IMR-90 (cell line): ENCODE results near the gene C10orf90. TPM values are rescaled to one million over a fixed set of nuclear protein-coding genes. Genes with fewer than 3 reads are reported as not detected.

ENCODE experiments used
- ATAC-seq: fragments of 200-7000 bp; cut with Tn5 transposase; 2 replicates; pipeline ENCODE4 v1.9.1; 2020; ENCODE audit warnings: low read depth, mild to moderate bottlenecking, moderate library complexity
- BruUV-seq: library from RNA; stranded (reverse); fragments of 400-500 nt; replicated peaks from 2 replicates; lab custom pipeline; 2021; lab: Mats Ljungman, UMichigan
- CTCF ChIA-PET: fragments of 300-600 bp; formaldehyde crosslinking; extraction: SDS; loops from one replicate; lab custom pipeline; 2021; ENCODE audit warnings: antibody characterized with exemption; lab: Yijun Ruan, JAX
- POLR2A ChIA-PET: fragments of 300-600 bp; sonication (Branson Sonifier 250); formaldehyde crosslinking; loops from one replicate; lab custom pipeline; 2022; ENCODE audit warnings: antibody characterized with exemption; ENCODE audit not compliant: unreplicated experiment; lab: Charles Lee
- DNase-seq: peaks from one replicate; pipeline ENCODE4 v3.0.0; 2013
- H2AFZ ChIP-seq: replicated peaks from 2 replicates; pipeline ENCODE3; 2013; ENCODE audit warnings: low read length, mild to moderate bottlenecking; ENCODE audit not compliant: poor library complexity
- H2AK5ac ChIP-seq: 2 replicates; pipeline ENCODE4 v1.6.1; 2013; ENCODE audit warnings: low read depth, low read length, inconsistent platforms
- H2AK9ac ChIP-seq: replicated peaks from 2 replicates; pipeline ENCODE3; 2013; ENCODE audit warnings: mild to moderate bottlenecking, low read depth, low read length, moderate library complexity; ENCODE audit not compliant: poor library complexity
- H2BK120ac ChIP-seq: 2 replicates; pipeline ENCODE4 v1.6.1; 2013; ENCODE audit warnings: low read depth, low read length, inconsistent platforms
- H2BK15ac ChIP-seq: 3 replicates; pipeline ENCODE4 v1.6.1; 2013; ENCODE audit warnings: low read depth, low read length, inconsistent platforms
- H2BK20ac ChIP-seq: 2 replicates; pipeline ENCODE4 v1.6.1; 2013; ENCODE audit warnings: low read depth, mild to moderate bottlenecking, inconsistent platforms, low read length, moderate library complexity
- H2BK5ac ChIP-seq: 2 replicates; pipeline ENCODE4 v1.6.1; 2013; ENCODE audit warnings: mild to moderate bottlenecking, low read depth, low read length, inconsistent platforms; ENCODE audit not compliant: poor library complexity, severe bottlenecking
- H3K14ac ChIP-seq: replicated peaks from 2 replicates; pipeline ENCODE4 v1.6.1; 2013; ENCODE audit warnings: low read depth, low read length, inconsistent platforms
- H3K18ac ChIP-seq: 2 replicates; pipeline ENCODE4 v1.6.1; 2013; ENCODE audit warnings: low read depth, low read length, control low read depth
- H3K23ac ChIP-seq: 2 replicates; pipeline ENCODE4 v1.6.1; 2013; ENCODE audit warnings: low read depth, low read length, inconsistent platforms
- H3K27ac ChIP-seq: 2 replicates; pipeline ENCODE4 v1.5.1; 2013; ENCODE audit warnings: mild to moderate bottlenecking, control low read depth, low read length; ENCODE audit not compliant: insufficient read depth
- H3K27me3 ChIP-seq: 2 replicates; pipeline ENCODE4 v1.6.1; 2013; ENCODE audit warnings: low read length; ENCODE audit not compliant: control insufficient read depth, insufficient read depth
- H3K36me3 ChIP-seq: 2 replicates; pipeline ENCODE4 v1.6.1; 2013; ENCODE audit warnings: low read length, mixed read lengths; ENCODE audit not compliant: control insufficient read depth, insufficient read depth
- H3K4ac ChIP-seq: 2 replicates; pipeline ENCODE4 v1.6.1; 2013; ENCODE audit warnings: low read depth, low read length, inconsistent platforms
- H3K4me1 ChIP-seq: 2 replicates; pipeline ENCODE4 v1.6.1; 2013; ENCODE audit warnings: low read length, mixed read lengths; ENCODE audit not compliant: control insufficient read depth, insufficient read depth
- H3K4me2 ChIP-seq: 2 replicates; pipeline ENCODE4 v1.6.1; 2013; ENCODE audit warnings: low read depth, mild to moderate bottlenecking, control low read depth, low read length, moderate library complexity
- H3K4me3 ChIP-seq: 2 replicates; pipeline ENCODE4 v1.5.1; 2013; ENCODE audit warnings: low read depth, mild to moderate bottlenecking, control low read depth, low read length, moderate library complexity; ENCODE audit not compliant: insufficient read depth
- H3K56ac ChIP-seq: 2 replicates; pipeline ENCODE4 v1.6.1; 2013; ENCODE audit warnings: low read length, inconsistent platforms; ENCODE audit not compliant: insufficient read depth; ENCODE audit errors: extremely low read depth
- H3K79me1 ChIP-seq, 2 experiments: 2 replicates each; pipeline ENCODE4 v1.6.1; 2013; ENCODE audit warnings: low read length in 2 of 2, inconsistent platforms in 1 of 2, low read depth in 1 of 2
- H3K9ac ChIP-seq: 2 replicates; pipeline ENCODE4 v1.6.1; 2013; ENCODE audit warnings: low read depth, low read length, control low read depth
- H3K9me1 ChIP-seq: 2 replicates; pipeline ENCODE4 v1.6.1; 2013; ENCODE audit warnings: low read length, inconsistent platforms; ENCODE audit not compliant: insufficient read depth
- H3K9me3 ChIP-seq: 2 replicates; pipeline ENCODE4 v1.6.1; 2013; ENCODE audit warnings: low read length; ENCODE audit not compliant: control insufficient read depth, insufficient read depth
- H4K20me1 ChIP-seq: 2 replicates; pipeline ENCODE4 v1.6.1; 2013; ENCODE audit warnings: low read length, inconsistent platforms; ENCODE audit not compliant: insufficient read depth
- H4K5ac ChIP-seq: 2 replicates; pipeline ENCODE4 v1.6.1; 2013; ENCODE audit warnings: mild to moderate bottlenecking, low read depth, low read length, control low read depth
- H4K8ac ChIP-seq, 2 experiments: 2 replicates each; pipeline ENCODE4 v1.6.1; 2013; ENCODE audit warnings: low read depth in 2 of 2, low read length in 2 of 2, control low read depth in 1 of 2, inconsistent platforms in 1 of 2
- H4K91ac ChIP-seq: 2 replicates; pipeline ENCODE4 v1.6.1; 2013; ENCODE audit warnings: low read depth, low read length, inconsistent platforms; ENCODE audit not compliant: insufficient read depth
- MXI1 ChIP-seq: IDR thresholded peaks from 2 replicates; pipeline ENCODE4 v1.6.1; 2012; ENCODE audit warnings: low read depth, mild to moderate bottlenecking, low read length, moderate library complexity, borderline replicate concordance
- NFE2L2 ChIP-seq: fragments of 150-350 bp; IDR thresholded peaks from 2 replicates; pipeline ENCODE4 v1.6.1; 2016; ENCODE audit warnings: low read depth, mild to moderate bottlenecking, low read length
- RAD21 ChIP-seq: IDR thresholded peaks from 2 replicates; pipeline ENCODE4 v1.6.1; 2012; ENCODE audit warnings: low read length, improper control_type of control experiment
- WGBS, 2 experiments: methylation state at CpG; one replicate each; pipeline versions ENCODE4 v1.1.5 to v1.1.7; 2013; ENCODE audit warnings: missing lambda C conversion rate in 2 of 2; ENCODE audit not compliant: insufficient read length in 1 of 2; ENCODE audit errors: extremely low coverage in 2 of 2; 5-methylcytosine and 5-hydroxymethylcytosine counted together
- dilution Hi-C: fragments of 300-500 bp; cut with HindIII; formaldehyde crosslinking; loops from one replicate; pipeline ENCODE4 v1.14.3; 2018; ENCODE audit warnings: low sequenced_read_pairs; ENCODE audit not compliant: unreplicated experiment
- in situ Hi-C: fragments of 300-500 bp; cut with MboI; formaldehyde crosslinking; loops from 3 replicates; pipeline ENCODE4 v1.14.3; 2019; ENCODE audit warnings: low sequenced_read_pairs, inconsistent platforms, mixed read lengths
- intact Hi-C: fragments of 100-400 bp; cut with micrococcal nuclease; formaldehyde crosslinking; loops from 2 replicates; pipeline ENCODE4 v1.10.0; 2022
- polyA plus RNA-seq, 3 experiments: library from polyadenylated mRNA; depleted of rRNA; stranded (reverse); fragments of >200 nt; gene quantifications; 2 replicates each; pipeline ENCODE4 v1.2.3, GENCODE V29; 2012; ENCODE audit warnings: low replicate concordance in 1 of 3
- total RNA-seq: library from RNA; depleted of rRNA; stranded (reverse); fragments of >200 nt; gene quantifications from 2 replicates; pipeline ENCODE4 v1.2.3, GENCODE V29; 2012

Gene C10orf90
- total and polyA plus RNA-seq, 2 of the 4 experiments (the other 2 are of a cell fraction): 0.05 to 0.18 TPM

- H2BK20ac ChIP-seq: no peak overlapping the region
- H3K23ac ChIP-seq: no peak overlapping the region
- ChIA-PET CTCF (no interaction called here), POLR2A (no interaction called here)
- no peaks in the 10 kb centered on the region; the same call in 1 of the 2 replicates for H3K9me1 ChIP-seq
- WGBS, 2 experiments: 43% methylated on average over 2 of the region's 7 CpGs; no CpG with 5 or more reads in 1 of the 2 experiments
- no peak for TF ChIP-seq MXI1
- no peak for TF ChIP-seq NFE2L2
- no peak for TF ChIP-seq RAD21
- H3K27ac ChIP-seq: no peak overlapping the region
- in situ Hi-C loops (no loop called here), intact Hi-C loops (no loop called here), dilution Hi-C loops (no loop called here)
- H2AK9ac ChIP-seq: no peak overlapping the region
- peaks cover 4% of the 10 kb centered on the region for H3K27me3 ChIP-seq
- no peaks in the 10 kb centered on the region for H3K79me1 ChIP-seq
- no peak overlapping the region for H2BK120ac ChIP-seq
- H2BK5ac ChIP-seq: no peak overlapping the region
- H3K4me1 ChIP-seq: peaks cover 2% of the 10 kb centered on the region
- no peak overlapping the region for H4K91ac ChIP-seq
- ATAC-seq: peak; percentile 6; the same call in 1 of the 2 replicates
- H3K36me3 ChIP-seq: no peaks in the 10 kb centered on the region
- DNase-seq: no peak
- H3K56ac ChIP-seq: no peak overlapping the region
- no peak overlapping the region for H3K18ac ChIP-seq
- H4K8ac ChIP-seq: no peak overlapping the region
- no peak overlapping the region for H4K5ac ChIP-seq
- no peak overlapping the region for H3K4me3 ChIP-seq
- no TSS peak for BruUV-seq
- H3K9ac ChIP-seq: no peak overlapping the region
- H3K14ac ChIP-seq: no peak overlapping the region
- no peak overlapping the region for H3K4me2 ChIP-seq
- H3K9me3 ChIP-seq: no peaks in the 10 kb centered on the region
- H3K4ac ChIP-seq: no peak overlapping the region
- H2AFZ ChIP-seq: no peak overlapping the region
- no peak overlapping the region for H2AK5ac ChIP-seq
- H4K20me1 ChIP-seq: no peaks in the 10 kb centered on the region
- no peak overlapping the region for H2BK15ac ChIP-seq
Measured at GRCh38 chr10:126568809-126569385, 101.6 kb downstream of the C10orf90 start.
